ENCODE data around the gene MOK. TPM values are rescaled to one million over a fixed set of nuclear protein-coding genes. Genes with fewer than 3 reads are reported as not detected.
"Not testable (repeated sequence)": the region's sequence is repeated elsewhere in the genome, so short reads cannot be mapped to it uniquely, and the experiment has no call there.

The MOK gene
- total RNA-seq, 1 donor from 2014 or later: 14.2 TPM

- H3K4me1 ChIP-seq: no peaks in the 10 kb centered on the region
- intact Hi-C loops (cut with DNase I): no loop called here
- no peaks in the 10 kb centered on the region for H3K9me3 ChIP-seq
- no peak overlapping the region for H3K4me3 ChIP-seq
- no peak overlapping the region for H3K27ac ChIP-seq
- no peak for DNase-seq (ENCODE audit: extremely low spot score in 2 of 2)
- peaks cover 0 to 15% of the 10 kb centered on the region in 2 donors for H3K36me3 ChIP-seq
- no peaks in the 10 kb centered on the region for H3K27me3 ChIP-seq
- TF ChIP-seq CTCF (IDR thresholded peaks at IDR 0.05): no peak
- TF ChIP-seq POLR2A (IDR thresholded peaks at IDR 0.05): no peak
- no peak for TF ChIP-seq POLR2AphosphoS5 (IDR thresholded peaks at IDR 0.05; ENCODE audit: insufficient read depth in 1 of 2, low read depth in 1 of 2)
Observed at GRCh38 chr14:102333390-102333789, 28.4 kb upstream of the MOK start.

- DNase-seq (ENCODE audit: extremely low spot score in 2 of 2): no peak
- Histone ChIP-seq H3K9me3 (no peaks in the 10 kb centered on the region), H3K36me3 (no peaks in the 10 kb centered on the region), H3K4me1 (no peaks in the 10 kb centered on the region), H3K4me3 (no peak overlapping the region), H3K27ac (no peak overlapping the region), H3K27me3 (no peaks in the 10 kb centered on the region)
- intact Hi-C loops (cut with DNase I): no loop called here
- TF ChIP-seq POLR2AphosphoS5 (IDR thresholded peaks at IDR 0.05; ENCODE audit: insufficient read depth in 1 of 2, low read depth in 1 of 2) (no peak), POLR2A (IDR thresholded peaks at IDR 0.05) (no peak), CTCF (IDR thresholded peaks at IDR 0.05) (no peak)
Observed at GRCh38 chr14:102330806-102331205, 25.8 kb upstream of the MOK start.

- H3K27ac ChIP-seq; H3K4me1 ChIP-seq; DNase-seq (ENCODE audit: extremely low spot score in 2 of 2); intact Hi-C loops (cut with DNase I); H3K36me3 ChIP-seq; H3K4me3 ChIP-seq; H3K27me3 ChIP-seq; H3K9me3 ChIP-seq: not testable (repeated sequence)
Observed at GRCh38 chr14:102329381-102329780, 24.4 kb upstream of the MOK start.

GRCh38 chr14:102326583-102326982 is 21.6 kb upstream of the MOK start:
- Histone ChIP-seq H3K36me3 (no peaks in the 10 kb centered on the region), H3K27me3 (no peaks in the 10 kb centered on the region), H3K4me1 (peaks cover 6% of the 10 kb centered on the region), H3K27ac (no peak overlapping the region), H3K4me3 (no peak overlapping the region), H3K9me3 (no peaks in the 10 kb centered on the region)
- TF ChIP-seq POLR2A (IDR thresholded peaks at IDR 0.05): no peak
- no peak for TF ChIP-seq POLR2AphosphoS5 (IDR thresholded peaks at IDR 0.05; ENCODE audit: insufficient read depth in 1 of 2, low read depth in 1 of 2)
- TF ChIP-seq CTCF (IDR thresholded peaks at IDR 0.05): no peak
- no peak for DNase-seq (ENCODE audit: extremely low spot score in 2 of 2)
- intact Hi-C loops (cut with DNase I): no loop called here

- Histone ChIP-seq H3K4me1 (peaks cover 11% of the 10 kb centered on the region), H3K36me3 (no peaks in the 10 kb centered on the region), H3K27me3 (no peaks in the 10 kb centered on the region), H3K9me3 (no peaks in the 10 kb centered on the region), H3K4me3 (no peak overlapping the region), H3K27ac (no peak overlapping the region)
- intact Hi-C loops (cut with DNase I): no loop called here
- DNase-seq (ENCODE audit: extremely low spot score in 2 of 2): no peak
- TF ChIP-seq POLR2A (IDR thresholded peaks at IDR 0.05): no peak
- no peak for TF ChIP-seq POLR2AphosphoS5 (IDR thresholded peaks at IDR 0.05; ENCODE audit: insufficient read depth in 1 of 2, low read depth in 1 of 2)
- no peak for TF ChIP-seq CTCF (IDR thresholded peaks at IDR 0.05)
Observed at GRCh38 chr14:102325791-102326345, 20.9 kb upstream of the MOK start.

All from vagina (tissue), 2 donors.